Endodermal cell (in vitro differentiated cells): ENCODE measurements around the gene CD83. TPM values are rescaled to one million over a fixed set of nuclear protein-coding genes. Genes with fewer than 3 reads are reported as not detected.

Experiments
- DNase-seq: peaks from one replicate; pipeline ENCODE4 v3.0.0-alpha.2; 2017
- H3K27ac ChIP-seq: 2 replicates; pipeline ENCODE4 v1.5.1; 2013; ENCODE audit warnings: mild to moderate bottlenecking, low read depth, low read length, moderate library complexity
- H3K27me3 ChIP-seq: 2 replicates; pipeline ENCODE4 v1.6.1; 2013; ENCODE audit warnings: mild to moderate bottlenecking, low read length, moderate library complexity; ENCODE audit not compliant: insufficient read depth, control insufficient read depth, poor library complexity, severe bottlenecking
- H3K36me3 ChIP-seq: 2 replicates; pipeline ENCODE4 v1.7.0; 2013; ENCODE audit warnings: mild to moderate bottlenecking, low read length, moderate library complexity; ENCODE audit not compliant: control insufficient read depth, insufficient read depth
- H3K4me1 ChIP-seq: one replicate; pipeline ENCODE4 v1.7.0; 2013; ENCODE audit warnings: low read length; ENCODE audit not compliant: control insufficient read depth, insufficient read depth
- H3K4me3 ChIP-seq: 2 replicates; pipeline ENCODE4 v1.5.1; 2013; ENCODE audit warnings: mild to moderate bottlenecking, low read length, moderate library complexity
- H3K9ac ChIP-seq: 2 replicates; pipeline ENCODE4 v1.6.1; 2013; ENCODE audit warnings: mild to moderate bottlenecking, low read length, moderate library complexity; ENCODE audit not compliant: poor library complexity, severe bottlenecking; ENCODE audit errors: extremely low read depth
- H3K9me3 ChIP-seq: 2 replicates; pipeline ENCODE4 v1.6.1; 2013; ENCODE audit warnings: mild to moderate bottlenecking, low read length, moderate library complexity; ENCODE audit not compliant: control insufficient read depth
- H3K27ac Mint-ChIP-seq: 2 replicates; pipeline ENCODE4 v1.8.0; 2020; ENCODE audit warnings: mixed read lengths
- H3K27me3 Mint-ChIP-seq: 2 replicates; pipeline ENCODE4 v1.8.0; 2021; ENCODE audit warnings: mild to moderate bottlenecking, mixed read lengths; ENCODE audit not compliant: insufficient read depth
- H3K36me3 Mint-ChIP-seq: 2 replicates; pipeline ENCODE4 v1.8.0; 2020; ENCODE audit warnings: low read depth, mixed read lengths
- H3K4me1 Mint-ChIP-seq: 2 replicates; pipeline ENCODE4 v1.8.0; 2020; ENCODE audit warnings: mixed read lengths
- H3K4me3 Mint-ChIP-seq: 2 replicates; pipeline ENCODE4 v1.8.0; 2020; ENCODE audit warnings: mild to moderate bottlenecking, moderate library complexity, mixed read lengths
- H3K9me3 Mint-ChIP-seq: 2 replicates; pipeline ENCODE4 v1.8.0; 2020; ENCODE audit warnings: mild to moderate bottlenecking, mixed read lengths
- WGBS, 2 experiments: methylation state at CpG; one replicate each; pipeline versions ENCODE4 v1.1.5 to v1.1.7; 2013; ENCODE audit warnings: missing lambda C conversion rate in 2 of 2, mixed read lengths in 1 of 2; ENCODE audit not compliant: insufficient coverage in 1 of 2, insufficient read length in 1 of 2; 5-methylcytosine and 5-hydroxymethylcytosine counted together
- total RNA-seq, 2 donors: library from RNA; stranded (reverse); fragmentation: NEBNext Ultra II Directional in 1 of 2; extraction: Animal tissue kit (Norgen Biotek cat#: 25700) in 1 of 2; gene quantifications; 2 replicates in 1 of 2; 3 replicates in 1 of 2; pipeline ENCODE4 v1.2.1, GENCODE V29; 2021
- TF ChIP-seq, protein P1 (sequence below): fragments of 200-600 bp; sonication (generic); conservative IDR thresholded peaks from 2 replicates; pipeline ENCODE4 v1.5.0; 2021; ENCODE audit warnings: antibody characterized with exemption, mild to moderate bottlenecking

The CD83 gene
- total RNA-seq, 2 donors from 2014 or later = 2.8 to 7.0 TPM

- no peaks in the 10 kb centered on the region for H3K27me3 Mint-ChIP-seq
- TF ChIP-seq, protein P1, sequence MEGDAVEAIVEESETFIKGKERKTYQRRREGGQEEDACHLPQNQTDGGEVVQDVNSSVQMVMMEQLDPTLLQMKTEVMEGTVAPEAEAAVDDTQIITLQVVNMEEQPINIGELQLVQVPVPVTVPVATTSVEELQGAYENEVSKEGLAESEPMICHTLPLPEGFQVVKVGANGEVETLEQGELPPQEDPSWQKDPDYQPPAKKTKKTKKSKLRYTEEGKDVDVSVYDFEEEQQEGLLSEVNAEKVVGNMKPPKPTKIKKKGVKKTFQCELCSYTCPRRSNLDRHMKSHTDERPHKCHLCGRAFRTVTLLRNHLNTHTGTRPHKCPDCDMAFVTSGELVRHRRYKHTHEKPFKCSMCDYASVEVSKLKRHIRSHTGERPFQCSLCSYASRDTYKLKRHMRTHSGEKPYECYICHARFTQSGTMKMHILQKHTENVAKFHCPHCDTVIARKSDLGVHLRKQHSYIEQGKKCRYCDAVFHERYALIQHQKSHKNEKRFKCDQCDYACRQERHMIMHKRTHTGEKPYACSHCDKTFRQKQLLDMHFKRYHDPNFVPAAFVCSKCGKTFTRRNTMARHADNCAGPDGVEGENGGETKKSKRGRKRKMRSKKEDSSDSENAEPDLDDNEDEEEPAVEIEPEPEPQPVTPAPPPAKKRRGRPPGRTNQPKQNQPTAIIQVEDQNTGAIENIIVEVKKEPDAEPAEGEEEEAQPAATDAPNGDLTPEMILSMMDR = peak; percentile 25
- Histone ChIP-seq H3K36me3 (no peaks in the 10 kb centered on the region), H3K9me3 (no peaks in the 10 kb centered on the region), H3K27me3 (no peaks in the 10 kb centered on the region), H3K4me3 (no peak overlapping the region), H3K9ac (no peak overlapping the region), H3K27ac (no peak overlapping the region), H3K4me1 (no peaks in the 10 kb centered on the region)
- peaks cover 10% of the 10 kb centered on the region for H3K4me1 Mint-ChIP-seq
- DNase-seq = no peak
- H3K36me3 Mint-ChIP-seq = no peaks in the 10 kb centered on the region
- no peaks in the 10 kb centered on the region for H3K9me3 Mint-ChIP-seq
- H3K27ac Mint-ChIP-seq = no peak overlapping the region
- 56 to 71% methylated on average over 2 to 3 of the region's 3 CpGs for WGBS, 2 experiments
- no peak overlapping the region for H3K4me3 Mint-ChIP-seq
Measured at GRCh38 chr6:14082771-14083170, 34.8 kb upstream of the CD83 start.

DNA sequence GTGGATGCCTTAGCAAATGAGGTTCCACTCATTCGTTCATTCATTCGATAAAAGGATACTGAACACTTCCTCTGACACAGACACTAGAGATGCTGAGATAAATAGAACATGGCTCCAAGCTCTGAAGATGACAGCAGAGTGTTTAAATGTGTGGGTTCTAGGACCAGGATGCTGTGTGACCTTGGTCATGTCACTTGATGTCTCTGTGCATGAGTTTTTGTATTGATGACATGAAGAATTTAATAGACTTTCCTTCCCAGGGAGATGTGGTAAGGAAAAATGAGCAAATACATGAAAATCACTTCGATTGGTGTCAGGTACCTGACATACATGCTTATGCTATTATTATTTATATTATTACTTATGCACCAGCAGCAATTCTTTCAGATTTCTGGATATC, 34.3 kb upstream of the CD83 start:
- Mint-ChIP-seq H3K27ac (no peak overlapping the region), H3K9me3 (no peaks in the 10 kb centered on the region), H3K4me3 (no peak overlapping the region), H3K27me3 (no peaks in the 10 kb centered on the region), H3K4me1 (peaks cover 10% of the 10 kb centered on the region), H3K36me3 (no peaks in the 10 kb centered on the region)
- 97% methylated on average over 2 of the region's 3 CpGs; no CpG with 5 or more reads in 1 of the 2 experiments for WGBS, 2 experiments
- DNase-seq = no peak
- H3K27ac ChIP-seq = no peak overlapping the region
- TF ChIP-seq, protein P1 = no peak
- H3K36me3 ChIP-seq = no peaks in the 10 kb centered on the region
- H3K9ac ChIP-seq = no peak overlapping the region
- H3K9me3 ChIP-seq = no peaks in the 10 kb centered on the region
- no peaks in the 10 kb centered on the region for H3K4me1 ChIP-seq
- H3K27me3 ChIP-seq = no peaks in the 10 kb centered on the region
- no peak overlapping the region for H3K4me3 ChIP-seq

GRCh38 chr6:14083751-14084150, 33.8 kb upstream of the CD83 start:
- Histone ChIP-seq H3K36me3 (no peaks in the 10 kb centered on the region), H3K27me3 (no peaks in the 10 kb centered on the region), H3K9ac (no peak overlapping the region), H3K27ac (no peak overlapping the region), H3K4me3 (no peak overlapping the region), H3K4me1 (no peaks in the 10 kb centered on the region), H3K9me3 (no peaks in the 10 kb centered on the region)
- H3K9me3 Mint-ChIP-seq = no peaks in the 10 kb centered on the region
- no peak overlapping the region for H3K4me3 Mint-ChIP-seq
- TF ChIP-seq, protein P1 = no peak
- no peaks in the 10 kb centered on the region for H3K36me3 Mint-ChIP-seq
- H3K4me1 Mint-ChIP-seq = peaks cover 10% of the 10 kb centered on the region
- H3K27ac Mint-ChIP-seq = no peak overlapping the region
- DNase-seq = no peak
- 88 to 93% methylated on average over 3 of the region's 3 CpGs for WGBS, 2 experiments
- no peaks in the 10 kb centered on the region for H3K27me3 Mint-ChIP-seq
